Smooth muscle cell of the umbilical artery (primary cell): ENCODE measurements around the gene CDIP1. TPM values are rescaled to one million over a fixed set of nuclear protein-coding genes. Genes with fewer than 3 reads are reported as not detected.

Experiments used
- total RNA-seq: library from RNA; depleted of rRNA; stranded (reverse); fragments of >200 nt; gene quantifications from 2 replicates; pipeline ENCODE4 v1.2.3, GENCODE V29; 2014

Gene CDIP1
- total RNA-seq, result 13.4 and 17.3 TPM in 2 replicates

GRCh38 chr16:4538350-4539235, at the start of gene CDIP1:
TSS of gene CDIP1 (minus strand) at chr16:4538773. CDS start at chr16:4514130, 24,643 bp downstream.

GRCh38 chr16:4556112-4556511, 17.5 kb upstream of the CDIP1 start, which contains the start of gene C16orf96:
TSS of gene C16orf96 (plus strand) at chr16:4556340. CDS start at chr16:4556490, 150 bp downstream.

GRCh38 chr16:4475880-4476788, 62.4 kb downstream of the CDIP1 start, which contains the start of gene HMOX2:
TSS of gene HMOX2 (plus strand) at chr16:4476398. CDS start at chr16:4505525, 29,127 bp downstream.

GRCh38 chr16:4474192-4474961, 64.2 kb downstream of the CDIP1 start, which contains the start of gene NMRAL1:
TSS of gene NMRAL1 (minus strand) at chr16:4474625. CDS start at chr16:4474132, 493 bp downstream.

Other genes with a start within 250 kb of the CDIP1 start
- gene GLIS2, start 222.7 kb downstream of the CDIP1 start, total RNA-seq, result 3.3 and 5.3 TPM in 2 replicates
- 13.3 and 31.2 TPM in 2 replicates for gene PAM16, start 187.5 kb downstream of the CDIP1 start, total RNA-seq
- 97.5 and 122 TPM in 2 replicates for gene VASN, start 166.9 kb downstream of the CDIP1 start, total RNA-seq
- 9.2 and 26.6 TPM in 2 replicates for gene CORO7, start 122.2 kb downstream of the CDIP1 start, total RNA-seq
- 40.4 and 62.3 TPM in 2 replicates for gene DNAJA3, start 112.9 kb downstream of the CDIP1 start, total RNA-seq
- gene NMRAL1, start 64.1 kb downstream of the CDIP1 start, total RNA-seq, result 41.4 and 47.8 TPM in 2 replicates
- 58.8 and 85.1 TPM in 2 replicates for gene HMOX2, start 62.4 kb downstream of the CDIP1 start, total RNA-seq
- gene C16orf96, start 17.6 kb upstream of the CDIP1 start, total RNA-seq, result not detected in 2 replicates
- gene UBALD1, start 76.1 kb upstream of the CDIP1 start, total RNA-seq, result 8.3 and 8.6 TPM in 2 replicates
- gene MGRN1, start 86.1 kb upstream of the CDIP1 start, total RNA-seq, result 24.1 and 56.4 TPM in 2 replicates
- gene NUDT16L1, start 154.8 kb upstream of the CDIP1 start, total RNA-seq, result 26.8 and 31.5 TPM in 2 replicates
- gene ANKS3, start 195.5 kb upstream of the CDIP1 start, total RNA-seq, result 32.8 and 33.3 TPM in 2 replicates
- gene DNAAF8, start 195.8 kb upstream of the CDIP1 start, total RNA-seq, result 0.83 and 1.2 TPM in 2 replicates
- 9.4 and 9.8 TPM in 2 replicates for gene ZNF500, start 228.4 kb upstream of the CDIP1 start, total RNA-seq
- not detected in 2 replicates for gene SEPTIN12, start 249.6 kb upstream of the CDIP1 start, total RNA-seq